GM19023 (cell line): ENCODE results near the gene RRP9.
"Not testable (repeated sequence)": the region's sequence is repeated elsewhere in the genome, so short reads cannot be mapped to it uniquely, and the experiment has no call there.

Experiments
- ATAC-seq: cut with Tn5 transposase; IDR thresholded peaks from one replicate; pipeline ENCODE4 v1.9.1; 2021; ENCODE audit warnings: mild to moderate bottlenecking, moderate library complexity; ENCODE audit not compliant: unreplicated experiment

Gene RRP9

DNA sequence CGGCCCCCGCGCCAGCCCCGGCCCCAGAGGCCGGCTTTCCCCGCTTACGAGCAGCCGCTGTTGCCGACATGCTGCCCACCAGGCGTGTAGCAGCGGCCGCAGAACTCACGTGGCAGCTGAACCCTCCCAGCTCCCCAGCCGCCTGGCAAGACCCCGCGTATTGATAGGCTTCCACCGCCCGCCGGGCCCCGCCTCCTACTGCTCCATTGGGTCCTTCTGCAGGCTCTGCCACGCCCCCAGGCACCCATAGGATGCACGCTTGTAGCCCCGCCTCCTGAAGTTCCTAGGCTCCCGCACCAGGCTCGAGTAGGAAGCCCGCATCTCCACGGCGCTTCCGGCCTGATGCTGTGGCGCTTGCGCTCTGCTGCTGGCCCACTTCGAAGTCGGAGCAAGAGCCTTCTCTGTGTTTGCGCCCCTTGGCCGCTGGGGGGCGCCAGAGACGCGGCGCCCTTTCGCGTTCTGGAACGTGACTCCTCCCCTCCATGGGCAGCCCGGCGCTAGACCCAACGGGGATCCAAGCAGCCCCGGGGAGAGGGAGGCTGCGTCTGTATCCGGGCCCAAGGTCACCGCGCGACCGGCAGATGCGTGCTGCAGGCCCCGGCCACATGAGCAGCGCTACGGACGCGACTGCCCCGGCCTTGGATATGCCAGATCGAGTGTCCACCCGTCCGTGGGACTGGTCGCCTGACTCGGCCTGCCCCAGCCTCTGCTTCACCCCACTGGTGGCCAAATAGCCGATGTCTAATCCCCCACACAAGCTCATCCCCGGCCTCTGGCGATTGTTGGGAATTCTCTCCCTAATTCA lies at the start of gene RRP9, which contains the start of gene PARP3:
Gene RRP9 (minus strand): TSS at position 107 of the 805 bp plus-strand sequence. CDS start 37 bp downstream, at position 70.
Gene PARP3 (plus strand): TSS at position 566 of the 805 bp plus-strand sequence. CDS start 993 bp downstream, outside the sequence.
- ATAC-seq: peak; percentile 87

DNA sequence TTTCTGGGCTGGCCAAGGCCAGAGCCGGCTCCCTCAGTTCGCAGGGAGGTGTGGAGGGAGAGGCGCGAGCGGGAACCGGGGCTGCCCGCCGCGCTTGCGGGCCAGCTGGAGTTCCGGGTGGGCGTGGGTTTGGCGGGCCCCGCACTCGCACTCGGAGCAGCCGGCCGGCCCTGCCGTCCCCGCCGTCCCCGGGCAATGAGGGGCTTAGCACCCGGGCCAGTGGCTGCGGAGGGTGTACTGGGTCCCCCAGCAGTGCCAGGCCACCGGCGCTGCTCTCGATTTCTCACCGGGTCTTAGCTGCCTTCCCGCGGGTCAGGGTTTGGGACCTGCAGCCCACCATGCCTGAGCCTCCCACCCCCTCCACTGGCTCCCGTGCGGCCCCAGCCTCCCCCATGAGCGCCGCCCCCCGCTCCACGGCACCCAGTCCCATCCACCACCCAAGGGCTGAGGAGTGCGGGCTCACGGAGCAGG lies 48.8 kb upstream of the RRP9 start:
- ATAC-seq: not testable (repeated sequence)

GRCh38 chr3:51988286-51989146 lies 46.8 kb upstream of the RRP9 start:
- no peak for ATAC-seq

DNA sequence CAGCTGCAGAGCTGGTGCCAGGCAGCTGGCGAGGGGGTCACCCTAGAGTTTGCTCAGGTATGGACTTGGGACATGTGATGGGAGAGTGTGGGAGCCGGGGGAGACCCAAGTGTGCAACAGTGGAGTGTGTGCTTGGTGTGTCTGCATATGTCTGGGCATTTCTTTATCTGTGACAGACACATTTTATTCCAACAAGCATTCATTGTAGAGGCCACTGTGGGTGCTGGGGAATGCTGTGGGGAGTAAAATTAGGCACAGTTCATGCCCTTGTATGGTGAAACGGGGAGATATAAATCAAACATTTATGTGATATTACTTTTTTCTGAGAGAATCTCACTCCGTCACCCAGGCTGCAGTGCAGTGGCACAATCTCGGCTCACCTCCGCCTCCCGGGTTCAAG lies 45.9 kb upstream of the RRP9 start:
- no peak for ATAC-seq

- ATAC-seq: no peak
Measured at GRCh38 chr3:51986010-51986947, 44.6 kb upstream of the RRP9 start.

GRCh38 chr3:51985063-51985462 lies 43.4 kb upstream of the RRP9 start:
- ATAC-seq: no peak

- no peak for ATAC-seq
Measured at GRCh38 chr3:51984269-51984647, 42.6 kb upstream of the RRP9 start.

GRCh38 chr3:51983578-51984268 lies 42.0 kb upstream of the RRP9 start:
- ATAC-seq: no peak

- peak; percentile 81 for ATAC-seq
Measured at GRCh38 chr3:51982838-51983577, 41.3 kb upstream of the RRP9 start, which contains the start of gene ACY1. ACY1 (plus strand) TSS chr3:51983535; CDS start chr3:51984065, 530 bp downstream.

DNA sequence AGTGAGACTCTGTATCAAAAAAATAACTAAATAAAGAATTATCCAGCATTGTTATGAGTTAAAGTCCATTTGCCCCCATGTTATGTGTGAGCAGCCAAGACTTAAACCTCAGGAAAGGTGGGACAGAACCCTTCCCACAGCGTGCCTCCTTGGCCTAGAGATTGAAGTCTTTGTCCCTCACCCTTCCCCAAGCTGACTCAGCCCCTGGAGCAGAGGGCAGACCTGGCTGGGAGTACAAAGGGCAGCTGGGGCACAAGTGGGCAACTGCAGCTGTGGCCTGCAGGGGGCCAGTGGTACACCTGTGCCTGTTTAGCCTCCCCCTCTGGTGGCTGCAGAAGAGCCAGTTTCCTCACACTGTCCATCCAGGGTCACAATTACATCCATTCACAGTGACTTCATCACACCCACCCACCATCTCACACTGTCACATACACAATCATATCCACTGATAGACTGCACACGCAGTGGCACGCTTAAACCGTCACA lies 40.7 kb upstream of the RRP9 start:
- ATAC-seq: peak; percentile 35

- no peak for ATAC-seq
Measured at GRCh38 chr3:51980253-51980652, 38.5 kb upstream of the RRP9 start.

GRCh38 chr3:51978143-51978502 lies 36.4 kb upstream of the RRP9 start:
- ATAC-seq: no peak

DNA sequence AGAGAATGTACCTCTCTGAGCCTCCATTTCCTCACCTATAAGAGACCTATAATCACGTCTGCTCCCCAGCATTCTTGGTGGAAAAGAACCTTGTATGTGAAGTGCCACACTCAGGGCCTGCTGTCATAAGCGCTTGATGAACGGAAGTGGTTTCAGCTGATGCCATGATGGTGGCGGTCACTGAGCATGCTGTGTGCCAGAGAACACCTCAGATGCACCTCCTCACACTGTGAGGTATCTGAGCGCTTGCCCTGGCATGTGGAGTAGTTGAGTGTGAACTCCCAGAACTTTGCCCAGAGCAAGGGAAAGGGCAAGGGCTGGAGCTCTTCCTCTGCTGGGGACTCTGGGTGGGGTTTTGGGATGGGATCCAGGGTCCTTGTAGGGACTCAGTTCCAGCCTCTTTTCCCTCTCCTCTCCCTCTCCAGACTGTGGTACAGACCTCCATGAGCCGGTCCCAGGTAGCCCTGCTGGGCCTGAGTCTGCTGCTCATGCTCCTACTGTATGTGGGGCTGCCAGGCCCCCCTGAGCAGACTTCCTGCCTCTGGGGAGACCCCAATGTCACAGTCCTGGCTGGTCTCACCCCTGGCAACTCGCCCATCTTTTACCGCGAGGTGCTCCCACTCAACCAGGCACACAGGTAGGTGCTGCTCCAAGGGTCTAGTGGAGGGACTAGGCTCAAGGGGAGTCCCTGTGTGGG lies 35.9 kb upstream of the RRP9 start:
- no peak for ATAC-seq

DNA sequence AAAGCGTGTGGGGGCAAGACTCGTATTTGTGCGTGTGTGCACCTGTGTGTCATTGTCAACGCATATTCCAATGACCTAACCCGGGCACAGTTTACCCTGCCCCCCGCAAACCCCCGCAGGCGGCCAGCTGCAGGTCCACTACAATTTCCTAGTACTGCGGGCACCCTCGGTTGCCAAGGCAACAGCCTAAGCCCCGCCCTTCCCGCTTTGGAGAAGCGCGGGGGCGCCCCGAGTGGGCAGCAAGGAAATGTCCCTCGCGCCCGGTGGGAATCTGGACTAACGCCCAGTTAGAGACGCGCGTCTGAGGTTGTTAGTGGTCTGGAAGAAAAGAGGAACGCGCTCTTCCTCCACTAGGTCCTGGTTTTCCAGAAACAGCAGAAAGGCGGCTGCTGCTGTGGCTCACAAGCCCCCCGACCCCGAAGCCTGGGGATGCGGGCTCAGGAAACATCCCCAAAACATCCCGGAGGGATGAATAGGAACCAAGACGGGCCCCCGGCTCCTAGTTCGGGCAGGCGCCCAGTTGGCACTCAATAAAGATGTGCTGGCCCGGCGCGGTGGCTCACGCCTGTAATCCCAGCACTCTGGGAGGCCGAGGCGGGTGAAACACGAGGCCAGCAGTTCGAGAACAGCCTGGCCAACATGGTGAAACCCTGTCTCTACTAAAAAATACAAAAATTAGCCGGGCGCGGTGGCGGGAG lies 34.3 kb upstream of the RRP9 start:
- ATAC-seq: no peak

- ATAC-seq: peak; percentile 61
Measured at GRCh38 chr3:51974963-51975851, 33.5 kb upstream of the RRP9 start, which contains the start of gene ABHD14A. ABHD14A (plus strand) TSS chr3:51975064; CDS start chr3:51975136, 72 bp downstream.

DNA sequence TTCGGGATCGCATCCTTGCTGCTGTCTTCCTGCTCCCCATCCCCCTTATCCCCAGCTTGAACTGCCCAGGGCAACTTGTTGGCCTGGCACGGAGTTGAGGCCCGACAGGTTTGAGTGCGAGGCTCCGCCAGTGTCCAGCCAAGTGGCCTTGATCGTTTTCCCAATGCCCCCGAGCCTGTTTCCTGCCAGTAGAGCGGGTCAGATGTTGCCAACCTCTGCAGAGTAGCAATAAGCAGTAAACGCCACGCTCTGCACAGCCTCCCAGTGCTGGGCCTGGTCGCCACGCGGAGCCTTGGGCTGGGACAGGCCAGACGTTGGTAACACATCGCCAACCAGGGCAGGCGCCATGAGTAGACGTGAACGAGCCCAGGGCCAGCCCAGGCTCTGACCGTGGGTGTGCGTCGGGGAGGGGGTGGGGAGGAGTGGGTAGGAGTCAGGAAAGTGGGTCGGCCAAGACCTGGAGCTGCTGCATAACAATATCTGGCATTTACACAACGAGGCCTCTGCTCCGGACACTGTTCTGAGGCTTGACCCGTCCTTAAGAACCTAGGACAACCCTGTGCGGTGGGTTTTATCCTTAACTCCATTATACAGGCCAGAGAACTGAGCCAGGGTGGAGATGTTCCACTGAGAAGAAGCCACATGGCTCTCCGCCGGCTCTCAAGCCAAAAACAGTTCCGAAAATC lies 32.7 kb upstream of the RRP9 start:
- no peak for ATAC-seq
